RKO (cell line): ENCODE results near the gene AR.

Source experiments
- DNase-seq: peaks from one replicate; pipeline ENCODE4 v3.0.0-alpha.2; 2016; ENCODE audit warnings: low spot score

AR gene

DNA sequence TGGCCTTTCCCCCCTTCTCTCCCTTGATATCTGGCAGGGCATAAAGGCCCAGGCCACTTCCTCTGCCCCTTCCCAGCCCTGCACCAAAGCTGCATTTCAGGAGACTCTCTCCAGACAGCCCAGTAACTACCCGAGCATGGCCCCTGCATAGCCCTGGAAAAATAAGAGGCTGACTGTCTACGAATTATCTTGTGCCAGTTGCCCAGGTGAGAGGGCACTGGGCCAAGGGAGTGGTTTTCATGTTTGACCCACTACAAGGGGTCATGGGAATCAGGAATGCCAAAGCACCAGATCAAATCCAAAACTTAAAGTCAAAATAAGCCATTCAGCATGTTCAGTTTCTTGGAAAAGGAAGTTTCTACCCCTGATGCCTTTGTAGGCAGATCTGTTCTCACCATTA, 183.8 kb downstream of the AR start:
- DNase-seq, result no peak

DNA sequence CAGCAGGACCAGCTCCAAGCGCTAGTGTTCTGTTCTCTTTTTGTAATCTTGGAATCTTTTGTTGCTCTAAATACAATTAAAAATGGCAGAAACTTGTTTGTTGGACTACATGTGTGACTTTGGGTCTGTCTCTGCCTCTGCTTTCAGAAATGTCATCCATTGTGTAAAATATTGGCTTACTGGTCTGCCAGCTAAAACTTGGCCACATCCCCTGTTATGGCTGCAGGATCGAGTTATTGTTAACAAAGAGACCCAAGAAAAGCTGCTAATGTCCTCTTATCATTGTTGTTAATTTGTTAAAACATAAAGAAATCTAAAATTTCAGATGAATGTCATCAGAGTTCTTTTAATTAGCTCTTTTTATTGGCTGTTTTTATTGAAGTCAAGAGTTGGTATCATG, 186.5 kb downstream of the AR start:
- no peak for DNase-seq

DNA sequence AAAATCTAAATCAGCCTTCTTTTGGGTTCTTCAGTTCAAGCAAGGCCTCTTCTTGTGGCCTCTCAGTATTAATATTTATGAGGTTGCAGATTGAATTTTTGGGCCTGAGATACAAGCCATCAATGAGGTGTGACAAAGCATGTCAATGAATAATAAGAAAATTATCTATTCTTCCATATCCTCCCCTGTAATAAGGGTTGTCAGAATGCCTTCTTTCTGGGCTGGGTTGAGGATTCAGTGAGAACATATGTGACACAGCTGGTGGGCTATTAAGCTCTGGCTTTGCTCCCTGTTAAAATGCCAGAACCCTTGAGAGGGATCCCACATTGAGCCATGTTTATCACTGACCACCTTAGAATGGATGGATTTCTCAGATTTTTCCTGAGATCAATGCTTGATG, 187.2 kb downstream of the AR start:
- DNase-seq, result no peak

- no peak for DNase-seq
Observed at GRCh38 chrX:67732864-67733263, 189.0 kb downstream of the AR start.

DNA sequence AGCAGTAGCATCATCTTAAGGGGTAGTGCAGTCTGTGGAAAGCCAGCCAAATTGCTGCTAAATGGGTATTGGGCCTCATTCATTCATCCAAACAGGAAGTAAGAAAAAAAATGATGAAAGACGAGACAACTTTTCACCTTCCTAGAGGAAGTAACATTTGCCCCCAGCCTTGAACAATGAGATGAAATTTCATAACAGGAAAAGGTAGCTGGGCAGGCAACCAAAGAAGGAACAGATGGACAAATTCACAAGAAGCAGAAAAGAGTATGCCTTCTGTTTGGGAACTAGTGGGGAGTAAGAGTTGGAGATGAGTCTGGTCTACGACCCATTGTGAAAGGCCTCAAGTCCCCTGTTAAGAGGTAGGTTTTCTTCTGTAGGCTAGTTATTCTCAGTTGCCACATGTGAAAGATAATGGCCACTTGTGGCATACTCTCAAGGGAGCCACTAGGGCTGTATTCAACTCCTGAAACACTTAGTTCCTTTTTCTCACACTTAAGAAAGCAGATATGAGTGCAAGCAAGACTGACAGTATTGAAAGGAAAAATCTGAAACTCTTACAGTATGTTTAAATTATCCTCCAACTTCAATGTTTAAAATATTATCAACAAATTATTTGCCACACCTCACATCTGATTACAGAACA, 190.4 kb downstream of the AR start:
- no peak for DNase-seq

GRCh38 chrX:67749536-67749935, 205.7 kb downstream of the AR start:
- no peak for DNase-seq

- DNase-seq, result no peak
Observed at GRCh38 chrX:67750694-67751093, 206.9 kb downstream of the AR start.

GRCh38 chrX:67759018-67759417, 215.2 kb downstream of the AR start:
- no peak for DNase-seq

- DNase-seq, result no peak
Observed at GRCh38 chrX:67777148-67777547, 233.3 kb downstream of the AR start.

- DNase-seq, result no peak
Observed at GRCh38 chrX:67779099-67779498, 235.3 kb downstream of the AR start.
